22Rv1 (cell line): ENCODE results near the gene PIGB.
"Not testable (repeated sequence)": the region's sequence is repeated elsewhere in the genome, so short reads cannot be mapped to it uniquely, and the experiment has no call there.

Experiments used
- ZFX ChIP-seq: fragments of 450-650 bp; IDR thresholded peaks from 2 replicates; pipeline ENCODE4 v1.6.1; 2017; ENCODE audit warnings: antibody characterized with exemption, borderline replicate concordance
- TF ChIP-seq, protein P1 (sequence below): fragments of 450-650 bp; IDR thresholded peaks from 2 replicates; pipeline ENCODE4 v1.5.1; 2017; ENCODE audit warnings: mild to moderate bottlenecking

DNA sequence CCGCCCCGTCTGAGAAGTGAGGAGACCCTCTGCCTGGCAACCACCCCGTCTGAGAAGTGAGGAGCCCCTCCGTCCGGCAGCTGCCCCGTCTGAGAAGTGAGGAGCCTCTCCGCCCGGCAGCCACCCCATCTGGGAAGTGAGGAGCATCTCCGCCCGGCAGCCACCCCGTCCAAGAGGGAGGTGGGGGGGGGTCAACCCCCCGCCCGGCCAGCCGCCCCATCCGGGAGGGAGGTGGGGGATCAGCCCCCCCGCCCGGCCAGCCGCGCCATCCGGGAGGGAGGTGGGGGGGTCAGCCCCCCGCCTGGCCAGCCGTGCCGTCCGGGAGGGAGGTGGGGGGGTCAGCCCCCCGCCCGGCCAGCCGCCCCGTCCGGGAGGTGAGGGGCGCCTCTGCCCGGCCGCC, 16.2 kb upstream of the PIGB start:
- TF ChIP-seq ZFX = not testable (repeated sequence)
- TF ChIP-seq, protein P1, sequence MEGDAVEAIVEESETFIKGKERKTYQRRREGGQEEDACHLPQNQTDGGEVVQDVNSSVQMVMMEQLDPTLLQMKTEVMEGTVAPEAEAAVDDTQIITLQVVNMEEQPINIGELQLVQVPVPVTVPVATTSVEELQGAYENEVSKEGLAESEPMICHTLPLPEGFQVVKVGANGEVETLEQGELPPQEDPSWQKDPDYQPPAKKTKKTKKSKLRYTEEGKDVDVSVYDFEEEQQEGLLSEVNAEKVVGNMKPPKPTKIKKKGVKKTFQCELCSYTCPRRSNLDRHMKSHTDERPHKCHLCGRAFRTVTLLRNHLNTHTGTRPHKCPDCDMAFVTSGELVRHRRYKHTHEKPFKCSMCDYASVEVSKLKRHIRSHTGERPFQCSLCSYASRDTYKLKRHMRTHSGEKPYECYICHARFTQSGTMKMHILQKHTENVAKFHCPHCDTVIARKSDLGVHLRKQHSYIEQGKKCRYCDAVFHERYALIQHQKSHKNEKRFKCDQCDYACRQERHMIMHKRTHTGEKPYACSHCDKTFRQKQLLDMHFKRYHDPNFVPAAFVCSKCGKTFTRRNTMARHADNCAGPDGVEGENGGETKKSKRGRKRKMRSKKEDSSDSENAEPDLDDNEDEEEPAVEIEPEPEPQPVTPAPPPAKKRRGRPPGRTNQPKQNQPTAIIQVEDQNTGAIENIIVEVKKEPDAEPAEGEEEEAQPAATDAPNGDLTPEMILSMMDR = not testable (repeated sequence)
